ENCODE measurements around the gene TNFRSF18. TPM values are rescaled to one million over a fixed set of nuclear protein-coding genes. Genes with fewer than 3 reads are reported as not detected.
A peak's percentile ranks its signal among the peaks of the same experiment; 100 is the strongest.
"Not testable (repeated sequence)": the region's sequence is repeated elsewhere in the genome, so short reads cannot be mapped to it uniquely, and the experiment has no call there.

Gene TNFRSF18
- total RNA-seq, 1 donor: 4.3 TPM

DNA sequence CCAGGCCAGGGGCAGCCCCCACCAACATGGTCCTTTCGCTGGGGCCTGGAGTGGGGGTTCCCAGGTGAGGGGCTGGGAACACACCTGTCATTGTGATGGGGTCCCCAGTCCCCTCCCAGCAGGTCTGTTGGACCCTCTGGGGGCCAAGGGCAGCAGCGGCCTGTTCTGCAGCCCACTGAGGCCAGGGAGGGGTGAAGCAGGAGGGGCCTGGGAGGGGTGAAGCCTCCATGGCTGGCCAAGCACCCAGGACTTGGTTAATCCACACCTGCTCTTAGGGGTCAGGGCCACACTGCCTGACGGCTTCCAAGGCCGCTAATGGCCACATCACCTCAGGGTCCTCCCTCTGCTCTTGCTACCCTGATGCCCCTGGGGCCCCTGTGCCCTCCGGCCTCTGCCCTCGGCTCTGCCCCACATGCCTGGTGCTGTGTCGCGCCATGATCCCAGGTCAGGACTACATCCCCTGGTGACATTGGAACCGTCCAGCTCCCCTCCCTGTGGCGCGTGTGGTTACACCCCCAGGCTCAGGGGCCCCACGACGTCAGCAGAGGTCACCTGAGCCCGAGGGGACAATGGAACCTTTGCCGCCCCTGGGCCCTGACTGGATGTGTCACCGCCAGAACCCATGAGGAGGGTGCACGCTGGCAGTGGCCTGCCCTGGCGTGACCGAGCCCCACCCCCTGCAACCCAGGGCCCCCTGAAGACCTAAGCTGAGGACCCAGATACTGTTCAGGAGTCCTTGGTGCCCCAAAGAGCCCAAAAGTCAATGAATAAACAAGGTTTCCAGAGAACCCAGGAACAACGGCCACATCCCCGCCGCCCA lies 7.0 kb downstream of the TNFRSF18 start:
- DNase-seq (ENCODE audit: low read depth in 2 of 3, low spot score in 2 of 3): no peak

GRCh38 chr1:1198423-1199140 lies 7.8 kb downstream of the TNFRSF18 start:
- no peak for DNase-seq (ENCODE audit: low read depth in 2 of 3, low spot score in 2 of 3)

DNA sequence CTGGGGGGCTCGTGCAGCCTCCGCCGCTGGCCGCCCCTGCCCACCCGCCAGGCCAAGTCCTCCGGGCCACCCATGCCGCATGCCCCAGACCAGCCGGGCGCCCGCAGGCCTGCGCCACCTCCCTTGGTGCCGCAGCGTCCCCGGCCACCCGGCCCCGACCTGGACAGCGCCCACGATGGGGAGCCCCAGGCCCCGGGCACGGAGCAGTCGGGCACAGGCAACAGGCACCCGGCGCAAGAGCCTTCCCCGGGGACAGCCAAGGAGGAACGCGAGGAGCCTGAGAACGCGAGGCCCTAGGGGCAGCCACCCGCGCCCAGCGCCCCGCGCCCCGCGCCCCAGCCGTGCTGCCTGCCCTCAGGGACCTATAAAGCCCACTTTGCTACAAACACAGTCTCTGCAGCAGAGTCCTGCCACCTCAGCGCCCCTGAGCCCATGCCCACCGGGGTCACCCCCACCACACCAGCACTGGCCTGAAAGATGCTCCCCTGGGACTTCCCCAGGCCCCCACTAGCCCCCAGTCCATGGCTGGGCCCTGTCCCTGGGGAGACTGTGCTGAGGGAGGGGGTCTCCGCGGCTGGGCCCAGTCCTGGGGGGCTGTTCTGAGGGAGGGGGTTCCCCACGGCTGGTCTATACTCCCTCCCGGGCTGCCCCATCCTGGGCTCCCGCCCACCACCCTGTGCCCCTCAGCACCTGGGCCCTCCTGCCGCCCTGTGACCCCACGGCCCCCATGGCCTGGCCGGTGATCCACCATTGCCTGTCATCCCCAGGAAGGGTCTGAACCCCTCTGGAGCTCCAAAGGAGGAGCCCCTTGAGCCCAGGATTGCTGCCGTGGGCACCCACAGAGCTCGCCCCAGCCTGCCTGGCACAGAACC lies 8.6 kb downstream of the TNFRSF18 start:
- DNase-seq (ENCODE audit: low read depth in 2 of 3, low spot score in 2 of 3): no peak

- DNase-seq (ENCODE audit: low read depth in 2 of 3, low spot score in 2 of 3): no peak
These were observed 9.2 kb downstream of the TNFRSF18 start for GRCh38 chr1:1197188-1197500.

GRCh38 chr1:1196431-1197187 lies 9.8 kb downstream of the TNFRSF18 start:
- no peak for DNase-seq (ENCODE audit: low read depth in 2 of 3, low spot score in 2 of 3)

GRCh38 chr1:1195726-1196125 lies 10.7 kb downstream of the TNFRSF18 start:
- not testable (repeated sequence) for DNase-seq (ENCODE audit: low read depth in 2 of 3, low spot score in 2 of 3)

DNA sequence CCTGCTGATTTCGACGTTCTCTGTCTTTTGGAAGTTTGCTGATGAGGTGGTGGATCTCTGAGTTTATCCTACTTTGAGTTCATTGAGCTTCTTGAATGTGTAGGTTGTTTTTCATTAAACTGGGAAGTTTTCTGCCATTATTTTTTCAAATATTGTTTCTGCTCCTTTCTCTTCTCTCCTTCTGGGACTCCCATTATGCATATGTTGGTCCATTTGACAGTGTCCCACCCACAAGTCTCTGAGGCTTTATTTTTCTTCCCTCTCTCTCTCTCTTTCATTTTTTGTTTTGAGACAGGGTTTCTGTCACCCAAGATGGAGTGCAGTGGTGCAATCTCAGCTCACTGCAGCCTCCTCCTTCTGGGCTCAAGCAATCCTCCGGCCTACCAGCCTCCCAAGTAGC lies 11.7 kb downstream of the TNFRSF18 start:
- DNase-seq (ENCODE audit: low read depth in 2 of 3, low spot score in 2 of 3): no peak

DNA sequence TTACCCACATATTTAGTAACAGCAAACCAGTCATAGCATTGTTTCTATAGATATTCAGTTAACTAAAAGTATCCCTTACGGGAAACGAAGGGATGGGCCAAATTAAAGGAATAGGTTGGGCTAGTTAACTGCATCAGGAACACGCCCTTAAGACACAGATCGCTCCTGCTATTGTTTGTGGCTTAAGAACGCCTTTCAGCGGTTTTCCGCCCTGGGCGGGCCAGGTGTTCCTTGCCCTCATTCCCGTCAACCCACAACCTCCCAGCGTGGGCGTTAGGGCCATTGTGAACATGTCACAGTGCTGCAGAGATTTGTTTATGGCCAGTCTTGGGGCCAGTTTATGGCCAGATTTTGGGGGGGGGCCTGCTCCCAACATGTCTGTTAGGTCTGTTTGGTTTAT lies 14.7 kb downstream of the TNFRSF18 start:
- no peak for DNase-seq (ENCODE audit: low read depth in 2 of 3, low spot score in 2 of 3)

GRCh38 chr1:1189111-1189510 lies 17.3 kb downstream of the TNFRSF18 start:
- no peak for DNase-seq (ENCODE audit: low read depth in 2 of 3, low spot score in 2 of 3)

- no peak for DNase-seq (ENCODE audit: low read depth in 2 of 3, low spot score in 2 of 3)
These were observed 18.5 kb downstream of the TNFRSF18 start for GRCh38 chr1:1187938-1188337.

DNA sequence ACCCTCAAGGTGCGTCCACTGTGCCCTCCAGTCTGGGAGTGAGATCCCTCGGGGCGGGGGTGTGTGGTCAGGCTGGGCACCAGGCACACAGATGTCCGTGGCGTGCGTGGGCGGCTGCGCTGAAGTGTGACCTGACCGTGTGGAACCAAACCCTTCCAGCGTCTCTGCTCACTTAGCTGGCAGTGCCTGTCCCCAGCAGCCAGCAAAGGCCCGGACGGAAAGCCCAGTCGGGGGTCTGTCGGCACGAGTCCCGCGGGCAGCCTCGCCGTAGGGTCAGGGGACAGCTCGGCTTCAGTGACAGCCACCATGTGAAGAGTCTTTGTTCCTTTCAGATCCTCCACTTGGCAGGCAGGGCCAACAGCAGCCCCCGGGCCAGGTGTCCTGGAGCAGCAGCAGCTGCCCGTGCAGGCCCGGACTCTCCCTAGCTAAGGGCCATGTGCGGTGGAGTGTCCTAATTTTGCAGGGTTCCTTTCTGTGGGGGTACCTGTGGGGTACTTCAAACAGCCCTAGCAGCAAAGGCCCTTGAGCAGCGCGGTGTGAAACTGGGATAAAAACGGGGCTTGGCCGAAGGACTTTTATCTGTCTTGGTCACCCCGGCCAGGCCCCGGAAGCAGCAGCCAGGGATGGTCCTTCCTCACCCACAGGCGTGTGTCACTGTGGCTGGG lies 21.2 kb downstream of the TNFRSF18 start:
- no peak for DNase-seq (ENCODE audit: low read depth in 2 of 3, low spot score in 2 of 3)

GRCh38 chr1:1183833-1184775 lies 22.3 kb downstream of the TNFRSF18 start:
- DNase-seq (ENCODE audit: low read depth in 2 of 3, low spot score in 2 of 3): no peak

DNA sequence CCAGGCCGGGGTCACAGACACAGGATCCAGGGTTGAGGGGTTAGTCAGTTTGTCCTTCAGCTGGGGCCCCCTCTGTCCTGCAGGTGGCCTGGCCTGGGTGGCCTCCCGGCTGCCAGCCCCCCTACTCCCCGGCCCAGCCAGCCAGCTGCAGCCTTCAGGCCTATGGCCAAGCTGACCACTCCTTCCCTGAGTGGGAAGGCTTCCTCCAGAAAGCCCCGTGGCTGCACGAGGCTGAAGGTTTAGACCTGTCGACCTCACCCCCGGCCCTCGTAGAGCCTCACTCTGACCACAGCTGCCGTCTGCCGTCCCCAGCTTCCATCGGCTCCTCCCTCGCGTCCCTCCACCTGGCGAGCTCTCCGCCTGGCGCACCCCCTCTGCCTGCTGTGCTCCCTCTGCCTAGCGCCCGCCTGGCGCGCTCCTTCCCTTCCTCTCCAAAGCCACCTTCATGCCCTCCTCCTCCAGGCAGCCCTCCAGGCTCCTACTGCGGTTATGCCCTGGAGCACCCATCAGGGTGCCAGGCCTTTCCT lies 23.1 kb downstream of the TNFRSF18 start:
- DNase-seq (ENCODE audit: low read depth in 2 of 3, low spot score in 2 of 3): no peak

DNA sequence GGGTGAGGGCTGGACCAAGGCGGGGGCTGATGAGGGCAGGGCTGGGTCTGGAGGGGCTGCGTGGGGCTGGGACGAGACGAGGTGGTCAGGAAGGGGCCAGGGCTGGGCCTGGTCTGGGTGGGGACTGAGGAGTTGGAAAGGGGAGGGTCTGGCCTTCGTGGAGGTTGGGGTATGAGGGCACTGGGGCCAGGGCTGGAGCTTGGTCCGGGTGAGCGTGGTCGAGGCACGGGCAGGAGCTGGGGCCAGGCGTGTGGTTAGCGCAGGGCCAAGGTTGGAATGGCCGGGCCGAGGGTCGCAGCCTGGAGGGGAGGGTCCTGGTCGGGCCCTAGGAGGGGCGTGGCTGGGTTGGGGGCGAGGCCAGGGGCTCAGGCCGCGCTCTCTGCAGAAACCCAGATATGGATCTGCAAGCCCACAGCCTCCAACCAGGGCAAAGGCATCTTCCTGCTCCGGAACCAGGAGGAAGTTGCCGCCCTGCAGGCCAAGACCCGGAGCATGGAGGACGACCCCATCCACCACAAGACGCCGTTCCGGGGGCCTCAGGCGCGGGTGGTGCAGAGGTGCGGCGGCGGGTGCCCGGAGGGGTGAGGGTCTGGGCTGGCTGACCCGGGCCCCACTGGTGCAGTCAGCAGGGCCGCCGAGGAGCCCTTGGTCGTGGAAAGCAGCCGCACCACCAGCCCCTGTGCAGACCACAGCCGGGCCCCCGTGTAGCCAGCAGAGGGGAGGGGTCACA lies 23.7 kb downstream of the TNFRSF18 start:
- peak in 2 of 3 donors; percentile 47 to 65 for DNase-seq (ENCODE audit: low read depth in 2 of 3, low spot score in 2 of 3)

- no peak for DNase-seq (ENCODE audit: low read depth in 2 of 3, low spot score in 2 of 3)
These were observed 24.4 kb downstream of the TNFRSF18 start for GRCh38 chr1:1181938-1182410.

- DNase-seq (ENCODE audit: low read depth in 2 of 3, low spot score in 2 of 3): no peak
These were observed 25.1 kb downstream of the TNFRSF18 start for GRCh38 chr1:1181129-1181937.

Data from hematopoietic multipotent progenitor cell (in vitro differentiated cells).